HG02870 (cell line): ENCODE data around the gene ASPN.

Experiments
- ATAC-seq: cut with Tn5 transposase; IDR thresholded peaks from one replicate; pipeline ENCODE4 v1.9.1; 2021; ENCODE audit warnings: mild to moderate bottlenecking, moderate library complexity; ENCODE audit not compliant: unreplicated experiment

Gene ASPN

GRCh38 chr9:92506184-92506857 is 24.0 kb upstream of the ASPN start:
- no peak for ATAC-seq

- ATAC-seq = no peak
Measured at GRCh38 chr9:92504881-92505280, 22.6 kb upstream of the ASPN start.

GRCh38 chr9:92503156-92503555 is 20.9 kb upstream of the ASPN start:
- ATAC-seq = no peak

- no peak for ATAC-seq
Measured at GRCh38 chr9:92501671-92502393, 19.5 kb upstream of the ASPN start.

- no peak for ATAC-seq
Measured at GRCh38 chr9:92500725-92501124, 18.4 kb upstream of the ASPN start.

GRCh38 chr9:92499701-92500100 is 17.4 kb upstream of the ASPN start:
- no peak for ATAC-seq

- no peak for ATAC-seq
Measured at GRCh38 chr9:92496396-92497176, 14.3 kb upstream of the ASPN start.

- no peak for ATAC-seq
Measured at GRCh38 chr9:92494856-92495255, 12.6 kb upstream of the ASPN start.

GRCh38 chr9:92493749-92494387 is 11.6 kb upstream of the ASPN start:
- no peak for ATAC-seq

- no peak for ATAC-seq
Measured at GRCh38 chr9:92492781-92493401, 10.6 kb upstream of the ASPN start.

- ATAC-seq = no peak
Measured at GRCh38 chr9:92488681-92489550, 6.6 kb upstream of the ASPN start.

GRCh38 chr9:92486371-92486770 is 4.1 kb upstream of the ASPN start:
- ATAC-seq = no peak

GRCh38 chr9:92484563-92484962 is 2.3 kb upstream of the ASPN start:
- no peak for ATAC-seq

GRCh38 chr9:92483627-92484545 is 1.6 kb upstream of the ASPN start:
- ATAC-seq = no peak

GRCh38 chr9:92482805-92483204 is 499 bp upstream of the ASPN start:
- no peak for ATAC-seq

GRCh38 chr9:92480986-92481633 is 1.2 kb downstream of the ASPN start:
- ATAC-seq = no peak

- ATAC-seq = no peak
Measured at GRCh38 chr9:92480291-92480771, 2.0 kb downstream of the ASPN start.

- ATAC-seq = no peak
Measured at GRCh38 chr9:92479346-92479745, 3.0 kb downstream of the ASPN start.
